HG03378 (cell line): ENCODE measurements around the gene BACH2.
"Not testable (repeated sequence)": the region's sequence is repeated elsewhere in the genome, so short reads cannot be mapped to it uniquely, and the experiment has no call there.

Experiments used
- ATAC-seq: cut with Tn5 transposase; IDR thresholded peaks from one replicate; pipeline ENCODE4 v1.9.1; 2021; ENCODE audit warnings: mild to moderate bottlenecking, moderate library complexity; ENCODE audit not compliant: unreplicated experiment

Gene BACH2

DNA sequence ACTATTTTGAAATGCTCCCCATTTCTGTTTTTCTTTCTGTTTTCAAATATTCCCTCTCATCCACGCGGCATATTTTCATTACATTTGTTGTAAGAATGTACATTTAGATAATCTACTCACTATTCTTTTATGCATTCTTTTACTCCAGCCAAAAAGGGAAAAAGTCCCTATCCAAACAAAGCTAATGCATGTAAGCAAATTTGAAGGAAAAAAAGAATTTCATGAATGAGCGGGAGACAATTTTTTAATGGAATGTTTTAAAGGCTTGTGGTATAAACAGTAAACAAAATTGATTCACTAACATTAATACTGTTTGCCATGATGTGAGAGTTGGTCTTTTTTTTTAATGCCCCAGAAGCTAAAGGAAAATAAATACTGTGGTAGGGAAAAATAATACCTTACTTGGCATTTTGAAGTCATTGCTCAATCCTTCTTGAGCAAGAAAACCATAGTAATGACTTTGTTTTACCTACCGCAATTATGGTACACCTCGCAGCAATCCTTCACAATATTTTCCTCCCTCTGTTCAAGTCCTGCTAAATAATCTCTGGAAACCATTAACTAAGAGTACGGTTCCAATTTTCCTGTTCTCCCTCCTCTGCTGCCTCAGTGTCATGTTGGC lies 79.0 kb downstream of the BACH2 start:
- ATAC-seq = no peak

- ATAC-seq = peak; percentile 71
Measured at GRCh38 chr6:90216072-90216977, 80.3 kb downstream of the BACH2 start.

DNA sequence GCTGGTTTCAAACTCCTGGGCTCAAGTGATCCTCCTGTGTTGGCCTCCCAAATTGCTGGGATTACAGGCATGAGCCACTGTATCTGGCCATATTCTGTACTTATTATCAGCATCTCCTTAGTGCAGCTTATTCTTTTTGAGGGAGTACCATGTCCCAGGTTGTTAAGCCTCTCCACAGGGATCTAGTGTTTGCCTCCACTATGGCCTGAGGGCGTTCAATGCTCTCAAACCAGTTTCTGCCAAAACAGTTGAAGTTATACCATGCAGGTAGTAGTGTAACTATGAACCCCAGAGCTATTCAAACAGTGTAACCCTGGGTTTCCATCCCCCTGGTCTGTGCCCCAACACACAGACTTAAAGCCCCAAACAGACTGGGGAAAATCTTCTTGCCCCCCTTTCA lies 81.7 kb downstream of the BACH2 start:
- no peak for ATAC-seq

DNA sequence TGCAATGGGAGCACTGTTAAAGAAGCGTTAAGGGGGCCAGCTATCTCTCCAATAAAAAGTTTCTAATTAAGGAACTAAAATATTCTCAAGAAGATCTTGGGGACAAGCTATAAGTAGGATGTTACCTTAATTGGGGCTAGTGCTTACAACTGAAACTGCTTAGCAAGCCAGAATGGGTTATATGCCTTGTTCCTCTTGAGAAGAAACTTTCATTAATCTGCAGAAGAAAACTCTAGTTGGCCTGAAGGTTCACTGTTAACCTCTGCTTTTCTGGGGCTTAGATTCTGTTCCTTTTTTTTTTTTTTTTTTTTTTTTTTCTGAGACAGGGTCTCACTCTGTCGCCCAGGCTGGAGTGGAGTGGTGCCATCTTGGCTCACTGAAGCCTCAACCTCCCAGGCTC lies 82.2 kb downstream of the BACH2 start:
- no peak for ATAC-seq

DNA sequence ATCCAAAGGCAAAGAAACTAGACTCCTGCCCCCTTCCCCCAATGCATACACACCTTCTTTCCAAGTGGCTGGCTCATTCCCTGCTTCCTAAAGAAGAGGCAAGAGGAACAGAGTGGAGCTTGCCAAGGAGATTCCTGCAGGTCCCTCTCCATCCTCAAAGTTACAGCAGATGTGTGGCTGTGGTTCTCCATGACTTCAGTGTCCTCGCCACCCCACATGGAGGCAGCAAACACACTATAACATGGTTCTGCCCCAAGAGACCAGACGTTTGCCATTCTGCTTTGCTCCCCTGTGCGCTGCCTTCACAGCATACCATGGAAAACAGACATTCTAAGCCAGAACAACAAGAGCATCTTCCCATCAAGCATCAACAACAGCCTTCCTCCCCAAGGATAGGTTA lies 84.4 kb downstream of the BACH2 start:
- ATAC-seq = no peak

DNA sequence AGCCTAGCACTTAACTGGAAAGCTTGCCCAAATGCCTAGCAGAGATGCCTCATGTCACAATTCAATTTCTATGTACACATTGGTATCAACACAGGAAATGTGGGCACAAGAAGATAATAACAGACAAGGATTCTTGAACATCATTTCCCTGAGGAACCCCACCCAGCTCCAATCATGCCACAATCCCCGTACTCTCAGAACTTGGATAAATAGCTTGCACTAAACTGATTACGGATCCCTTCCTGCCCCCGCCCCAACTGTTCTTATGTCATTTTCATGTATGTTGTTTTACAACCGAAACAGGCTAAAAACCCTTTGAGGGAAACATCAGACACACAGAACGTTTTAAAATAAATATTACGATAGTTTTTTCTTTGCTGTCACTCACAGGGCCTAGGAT lies 87.1 kb downstream of the BACH2 start:
- no peak for ATAC-seq

- not testable (repeated sequence) for ATAC-seq
Measured at GRCh38 chr6:90208690-90209089, 88.0 kb downstream of the BACH2 start.

- ATAC-seq = no peak
Measured at GRCh38 chr6:90204327-90205056, 92.2 kb downstream of the BACH2 start.

GRCh38 chr6:90203672-90204071 lies 93.0 kb downstream of the BACH2 start:
- ATAC-seq = no peak

DNA sequence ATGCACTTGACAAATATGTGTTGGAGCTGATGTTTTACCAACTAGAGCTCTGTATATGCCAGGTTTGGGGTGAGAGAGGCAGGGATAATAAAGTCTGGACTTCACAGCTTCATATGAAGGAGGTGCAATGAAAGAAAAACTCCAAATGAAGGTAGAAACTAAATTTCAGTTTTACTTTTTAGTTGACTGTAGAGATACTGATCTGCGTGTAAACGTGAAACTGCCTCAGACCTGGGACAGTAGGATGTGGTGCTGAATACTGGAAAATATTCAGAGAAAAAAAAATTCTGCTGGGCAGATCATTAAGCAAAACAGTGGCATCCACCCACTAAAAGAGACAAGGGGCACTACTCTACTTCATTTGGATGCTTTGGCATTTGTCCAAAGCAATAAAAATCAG lies 94.5 kb downstream of the BACH2 start:
- ATAC-seq = no peak

GRCh38 chr6:90199900-90200299 lies 96.7 kb downstream of the BACH2 start:
- ATAC-seq = no peak

- no peak for ATAC-seq
Measured at GRCh38 chr6:90198758-90199425, 97.8 kb downstream of the BACH2 start.

DNA sequence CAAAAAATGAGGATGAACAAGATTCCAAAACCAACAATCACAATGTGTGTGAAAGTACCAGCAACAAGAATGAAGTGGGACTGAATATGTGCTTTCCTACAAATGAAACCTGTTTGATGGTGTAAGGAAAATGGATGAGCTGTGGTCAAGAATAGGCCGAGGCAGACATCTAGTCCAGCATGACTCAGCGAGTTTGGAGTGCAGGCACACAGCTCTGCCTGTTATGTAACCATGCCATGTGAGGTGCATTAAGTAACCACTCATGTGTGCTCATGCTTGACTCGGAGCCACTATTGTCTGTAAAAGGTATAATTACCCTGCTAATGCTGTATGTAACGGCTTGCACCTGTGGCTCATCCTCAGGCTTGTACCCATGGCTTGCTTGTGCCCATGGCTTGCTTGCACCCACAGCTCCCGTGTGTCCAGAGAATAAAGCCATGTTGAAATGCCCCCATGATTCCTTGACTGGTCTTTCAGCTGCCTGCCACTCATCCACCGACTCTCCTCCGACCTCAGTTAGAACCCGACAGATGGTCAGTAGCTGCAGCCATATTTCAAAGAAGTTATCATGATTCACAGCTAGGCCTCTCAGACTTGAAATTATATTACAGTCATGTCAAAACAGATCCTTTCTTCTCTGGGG lies 98.7 kb downstream of the BACH2 start:
- no peak for ATAC-seq

GRCh38 chr6:90195094-90195829 lies 101.4 kb downstream of the BACH2 start:
- no peak for ATAC-seq

DNA sequence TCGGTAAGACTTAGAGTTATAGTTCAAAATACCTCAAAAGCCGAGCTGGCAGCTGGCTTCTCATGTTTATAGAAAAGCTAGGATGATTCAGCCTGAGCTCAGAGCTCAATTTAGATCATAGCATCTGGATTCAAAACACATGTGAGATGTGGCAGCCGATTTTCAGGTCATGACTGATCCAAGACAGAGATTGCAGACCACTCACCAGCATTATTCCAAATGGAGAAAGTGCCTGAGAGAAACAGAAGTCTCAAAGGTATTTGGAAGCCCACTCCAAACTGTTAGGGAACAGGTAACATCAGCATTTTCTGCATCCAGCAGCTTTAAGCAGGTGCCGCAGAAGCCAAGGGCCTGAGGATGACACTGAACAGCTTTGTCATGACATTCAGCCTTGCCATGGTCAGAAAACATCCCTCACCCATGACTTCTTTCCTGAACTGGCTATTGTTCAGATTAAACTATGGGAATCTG lies 102.2 kb downstream of the BACH2 start:
- no peak for ATAC-seq

- ATAC-seq = no peak
Measured at GRCh38 chr6:90193359-90193758, 103.3 kb downstream of the BACH2 start.

GRCh38 chr6:90192857-90193256 lies 103.8 kb downstream of the BACH2 start:
- no peak for ATAC-seq

DNA sequence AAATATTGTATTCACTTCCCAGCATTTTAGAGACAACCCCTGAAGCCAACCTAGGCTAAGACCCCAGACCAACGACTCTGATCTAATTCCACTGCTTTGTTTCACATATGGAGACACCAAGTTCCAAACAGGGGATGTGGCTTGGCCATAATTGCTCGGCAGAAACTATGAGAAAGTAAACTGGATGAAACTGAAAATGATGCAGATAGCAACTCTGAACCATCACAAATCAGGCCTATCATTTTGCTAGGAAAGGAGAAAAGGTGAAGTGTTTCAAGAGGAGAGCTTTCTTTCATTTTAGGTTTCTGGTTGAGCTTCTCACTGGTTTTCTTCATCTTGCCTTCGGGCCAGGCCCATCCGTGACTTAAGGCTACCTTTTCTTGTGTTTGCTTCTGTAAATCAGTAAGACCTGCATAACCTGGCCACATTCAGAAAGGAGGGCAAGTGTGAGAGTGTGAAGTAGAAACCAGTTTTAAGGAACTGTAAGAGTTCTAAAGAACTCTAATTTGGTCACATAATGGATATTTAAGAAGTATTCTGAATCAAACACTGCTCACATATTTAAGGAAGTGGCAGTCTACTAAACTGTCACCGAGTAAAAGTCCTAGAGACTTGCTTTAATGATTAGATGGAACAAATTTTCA lies 105.8 kb downstream of the BACH2 start:
- ATAC-seq = no peak

DNA sequence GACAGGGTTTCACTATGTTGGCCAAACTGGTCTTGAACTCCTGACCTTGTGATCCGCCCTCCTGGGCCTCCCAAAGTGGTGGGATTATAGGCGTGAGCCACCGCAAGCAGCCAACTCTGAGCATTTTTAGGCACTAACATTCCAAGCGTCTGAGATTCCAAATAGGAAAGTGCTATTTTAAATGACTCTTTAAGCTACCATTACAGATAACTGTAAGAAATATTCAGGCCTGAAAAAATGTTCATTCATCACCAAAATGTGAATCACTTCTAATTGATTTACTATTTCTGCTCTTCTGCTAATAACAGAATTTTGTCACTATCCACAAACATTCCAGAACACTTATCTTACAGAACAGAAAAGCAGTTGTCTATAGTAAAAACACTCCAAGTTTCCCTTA lies 106.5 kb downstream of the BACH2 start:
- ATAC-seq = no peak
